PFSK-1 (cell line): ENCODE data around the gene NR2E1.

Experiments used
- POLR2AphosphoS5 ChIP-seq: IDR thresholded peaks from 2 replicates; pipeline ENCODE4 v1.6.1; 2012; ENCODE audit warnings: low read depth, mild to moderate bottlenecking, control low read depth, low read length, moderate library complexity
- SIN3A ChIP-seq: IDR thresholded peaks from 2 replicates; pipeline ENCODE4 v1.6.1; 2012; ENCODE audit warnings: mild to moderate bottlenecking, low read length, moderate library complexity, borderline replicate concordance; ENCODE audit not compliant: insufficient read depth
- TAF1 ChIP-seq: IDR thresholded peaks from 2 replicates; pipeline ENCODE4 v1.6.1; 2012; ENCODE audit warnings: low read length, control low read depth, borderline replicate concordance; ENCODE audit not compliant: insufficient read depth

- TF ChIP-seq TAF1 (no peak), POLR2AphosphoS5 (no peak), SIN3A (no peak)
These were observed 42.3 kb upstream of the NR2E1 start for GRCh38 chr6:108123481-108123929.
